Peyer's patch (tissue), 4 donors: ENCODE data around the gene PTBP2.

Source experiments
- CTCF ChIP-seq, 6 experiments: fragments of 450-650 bp in 4 of 6; fragments of 200-600 bp in 2 of 6; sonication (generic) in 1 of 6; IDR thresholded peaks; one replicate each; pipeline ENCODE4 v1.5.1; 2017 to 2019; ENCODE audit warnings: antibody characterized with exemption in 6 of 6, mild to moderate bottlenecking in 3 of 6, moderate library complexity in 1 of 6
- POLR2A ChIP-seq, 2 donors: fragments of 450-650 bp; IDR thresholded peaks; one replicate each; pipeline ENCODE4 v1.5.1; 2017; ENCODE audit warnings: antibody characterized with exemption in 2 of 2, mild to moderate bottlenecking in 2 of 2, moderate library complexity in 2 of 2

- TF ChIP-seq CTCF (IDR thresholded peaks at IDR 0.05) (no peak), POLR2A (IDR thresholded peaks at IDR 0.05) (no peak)
Observed at GRCh38 chr1:96843196-96843595, 121.6 kb downstream of the PTBP2 start.
